Small intestine (tissue), 7 donors: Measurements from ENCODE around the gene ASMTL. TPM values are rescaled to one million over a fixed set of nuclear protein-coding genes. Genes with fewer than 3 reads are reported as not detected.
"Not testable (repeated sequence)": the region's sequence is repeated elsewhere in the genome, so short reads cannot be mapped to it uniquely, and the experiment has no call there.

ENCODE experiments used
- DNase-seq, 2 donors: peaks; one replicate each; pipeline versions ENCODE4 v3.0.0 to v3.0.0-alpha.2; 2013
- FAIRE-seq: peaks from 2 replicates; lab custom pipeline; 2012; peaks lifted over from hg19 to GRCh38; lab: Jason Lieb, UNC
- H3K27ac ChIP-seq, 3 donors: one replicate each; pipeline ENCODE4 v1.5.1; 2013; ENCODE audit warnings: low read length in 2 of 3, mild to moderate bottlenecking in 2 of 3, control low read depth in 1 of 3, inconsistent platforms in 1 of 3, low read depth in 1 of 3, moderate library complexity in 1 of 3
- H3K27me3 ChIP-seq, 3 donors: one replicate each; pipeline ENCODE4 v1.6.1; 2013; ENCODE audit warnings: low read length in 3 of 3, inconsistent platforms in 1 of 3; ENCODE audit not compliant: control insufficient read depth in 3 of 3, insufficient read depth in 3 of 3
- H3K36me3 ChIP-seq, 3 donors: one replicate each; pipeline ENCODE4 v1.6.1; 2013; ENCODE audit warnings: low read length in 3 of 3, inconsistent platforms in 1 of 3, low read depth in 1 of 3, mild to moderate bottlenecking in 1 of 3, moderate library complexity in 1 of 3; ENCODE audit not compliant: control insufficient read depth in 3 of 3, insufficient read depth in 2 of 3
- H3K4me1 ChIP-seq, 3 donors: one replicate each; pipeline ENCODE4 v1.6.1; 2013; ENCODE audit warnings: low read length in 2 of 3, inconsistent platforms in 1 of 3, low read depth in 1 of 3, mild to moderate bottlenecking in 1 of 3, moderate library complexity in 1 of 3; ENCODE audit not compliant: control insufficient read depth in 3 of 3, insufficient read depth in 2 of 3
- H3K4me3 ChIP-seq, 3 donors: one replicate each; pipeline ENCODE4 v1.5.1; 2013; ENCODE audit warnings: low read length in 3 of 3, control low read depth in 1 of 3, inconsistent platforms in 1 of 3, low read depth in 1 of 3, mild to moderate bottlenecking in 1 of 3, moderate library complexity in 1 of 3
- H3K9me3 ChIP-seq, 2 donors: one replicate each; pipeline ENCODE4 v1.6.1; 2013; ENCODE audit warnings: low read depth in 1 of 2, low read length in 1 of 2; ENCODE audit not compliant: control insufficient read depth in 2 of 2, insufficient read depth in 1 of 2
- WGBS, 3 donors: extraction: QIAGEN DNeasy Blood & Tissue Kit; methylation state at CpG; one replicate each; pipeline ENCODE4 v1.1.7; 2013; 5-methylcytosine and 5-hydroxymethylcytosine counted together
- polyA plus RNA-seq, 4 donors: library from polyadenylated mRNA; stranded (reverse) in 3 of 4; unstranded in 1 of 4; fragments of 200-250 nt in 3 of 4; fragments of 120-200 nt in 1 of 4; gene quantifications; one replicate each; pipeline versions ENCODE4 v1.2.1 to v1.2.3, GENCODE V29; 2013
- donor health status: healthy with polysubstance abuse.
- donor health status: control.
- donor health status: control.
- donor health status: Bipolar disorder and iron deficiency.
- donor health status: healthy.

ASMTL gene
- polyA plus RNA-seq, 4 donors, result 10.1 to 24.8 (median 17.3) TPM

DNA sequence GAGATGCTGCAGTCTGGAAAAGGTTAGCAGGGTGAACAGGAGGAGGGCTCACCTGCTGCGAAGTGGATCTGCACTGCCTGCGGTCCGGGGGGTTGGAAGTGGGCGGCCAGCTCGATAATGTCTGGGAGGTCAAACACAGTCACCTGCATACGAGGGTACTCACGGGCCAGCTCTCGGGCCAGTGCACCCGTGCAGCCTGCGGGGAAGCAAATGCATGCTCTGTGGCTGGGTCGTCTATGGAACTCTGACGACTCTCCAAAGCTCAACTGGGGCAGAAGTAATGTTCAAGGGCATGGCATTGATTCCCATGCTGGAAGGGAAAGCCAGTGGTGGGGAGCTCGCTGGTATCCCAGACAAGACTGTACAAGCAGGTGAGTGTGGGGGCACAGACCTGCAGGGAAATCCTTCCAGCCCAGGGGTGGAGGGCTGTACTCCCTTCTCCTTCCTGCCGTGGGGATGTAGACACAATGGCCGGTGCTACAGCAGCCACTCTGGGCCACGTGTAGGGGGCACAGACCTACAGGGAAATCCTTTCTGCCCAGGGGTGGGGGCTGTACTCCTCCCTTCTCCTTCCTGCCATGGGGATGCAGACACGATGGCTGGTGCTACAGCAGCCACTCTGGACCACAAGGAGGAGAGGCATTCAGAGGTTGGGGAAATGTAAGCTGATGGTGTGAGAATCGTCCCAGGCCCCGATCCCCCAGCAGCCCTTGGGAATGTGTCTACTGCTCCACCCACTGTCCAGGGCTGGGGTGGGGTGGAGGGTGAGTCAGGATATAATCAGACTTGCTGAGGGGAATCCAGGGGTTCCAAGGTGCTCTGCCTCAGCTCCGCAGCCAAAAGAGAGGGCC, 34.6 kb downstream of the ASMTL start:
- 93 to 96% (median 93%) methylated on average over 19 to 20 of the region's 20 CpGs for WGBS, 3 donors
- H3K36me3 ChIP-seq, result peaks cover 0 to 52% (median 4%) of the 10 kb centered on the region in 3 donors
- H3K4me1 ChIP-seq, result no peaks in the 10 kb centered on the region
- H3K27ac ChIP-seq, result no peak overlapping the region
- no peak for FAIRE-seq
- H3K9me3 ChIP-seq, result peaks cover 0 to 33% of the 10 kb centered on the region in 2 donors
- no peak for DNase-seq
- H3K4me3 ChIP-seq, result no peak overlapping the region
- no peaks in the 10 kb centered on the region for H3K27me3 ChIP-seq

- no peak overlapping the region for H3K27ac ChIP-seq
- H3K27me3 ChIP-seq, result no peaks in the 10 kb centered on the region
- no peak for FAIRE-seq
- H3K4me1 ChIP-seq, result no peaks in the 10 kb centered on the region
- H3K36me3 ChIP-seq, result peaks cover 0 to 56% (median 4%) of the 10 kb centered on the region in 3 donors
- no peak overlapping the region for H3K4me3 ChIP-seq
- 70 to 86% (median 77%) methylated on average over 14 of the region's 14 CpGs for WGBS, 3 donors
- no peak for DNase-seq
- peaks cover 0 to 24% of the 10 kb centered on the region in 2 donors for H3K9me3 ChIP-seq
These were observed 35.5 kb downstream of the ASMTL start for GRCh38 chrX:1416965-1417760.

DNA sequence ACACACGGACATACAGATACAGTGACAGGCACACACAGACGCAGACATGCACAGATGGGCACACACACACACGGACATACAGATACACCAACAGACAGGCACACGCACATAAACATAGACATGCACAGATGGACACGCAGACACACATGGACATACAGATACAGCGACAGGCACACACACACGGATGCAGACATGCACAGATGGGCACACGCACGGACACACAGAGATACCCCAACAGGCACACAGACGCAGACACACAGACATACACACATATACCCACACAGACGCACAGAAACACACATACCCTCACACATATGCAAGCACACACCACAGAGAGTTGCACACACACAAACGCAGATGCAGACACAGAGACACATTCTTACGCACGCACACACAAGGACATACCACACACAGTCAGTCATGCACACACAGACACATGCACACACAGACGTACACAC, 36.4 kb downstream of the ASMTL start:
- no peak for DNase-seq
- H3K36me3 ChIP-seq, result peaks cover 0 to 56% (median 4%) of the 10 kb centered on the region in 3 donors

DNA sequence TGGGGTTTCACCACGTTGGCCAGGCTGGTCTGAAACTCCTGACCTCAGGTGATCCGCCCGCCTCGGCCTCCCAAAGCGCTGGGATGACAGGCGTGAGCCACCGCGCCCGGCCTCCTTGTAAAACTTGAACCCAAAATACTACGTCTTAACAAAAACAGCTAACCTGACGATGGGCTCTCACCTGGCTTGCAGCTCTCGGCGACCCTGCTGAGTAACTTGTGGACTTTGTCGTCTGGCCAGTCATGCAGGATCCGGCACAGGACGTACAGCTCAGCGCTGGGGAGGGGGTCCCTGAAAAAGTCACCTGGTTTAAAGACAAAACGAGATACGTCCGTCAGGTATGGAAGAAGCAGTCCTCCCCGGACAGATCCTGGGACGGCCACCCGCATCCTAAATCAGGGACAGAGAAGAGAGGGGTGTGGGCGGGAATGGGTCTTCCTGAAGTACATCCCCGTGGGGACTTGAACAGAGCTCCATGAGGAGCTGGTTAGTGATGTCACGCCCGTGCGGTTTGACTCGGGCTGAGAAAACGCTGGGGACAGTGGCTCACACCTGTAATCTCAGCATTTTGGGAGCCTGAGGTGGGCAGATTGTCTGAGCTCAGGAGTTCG, 40.1 kb downstream of the ASMTL start:
- Histone ChIP-seq H3K27ac (no peak overlapping the region), H3K4me3 (no peak overlapping the region), H3K27me3 (no peaks in the 10 kb centered on the region), H3K9me3 (no peaks in the 10 kb centered on the region), H3K36me3 (peaks cover 0 to 50% (median 7%) of the 10 kb centered on the region in 3 donors), H3K4me1 (no peaks in the 10 kb centered on the region)
- 91 to 93% (median 91%) methylated on average over 28 to 31 of the region's 31 CpGs for WGBS, 3 donors
- FAIRE-seq, result no peak
- no peak for DNase-seq

More for the DNA sequence above, 36.4 kb downstream of the ASMTL start:
- 71 to 84% (median 74%) methylated on average over 15 of the region's 15 CpGs for WGBS, 3 donors
- Histone ChIP-seq H3K27me3 (no peaks in the 10 kb centered on the region), H3K27ac (no peak overlapping the region), H3K4me3 (no peak overlapping the region), H3K4me1 (no peaks in the 10 kb centered on the region), H3K9me3 (peaks cover 0 to 16% of the 10 kb centered on the region in 2 donors)
- no peak for FAIRE-seq

GRCh38 chrX:1411326-1411725, 41.4 kb downstream of the ASMTL start:
- Histone ChIP-seq H3K9me3 (no peaks in the 10 kb centered on the region), H3K4me1 (no peaks in the 10 kb centered on the region), H3K4me3 (no peak overlapping the region), H3K36me3 (peaks cover 0 to 44% (median 8%) of the 10 kb centered on the region in 3 donors), H3K27ac (no peak overlapping the region), H3K27me3 (no peaks in the 10 kb centered on the region)
- WGBS, 3 donors, result 84 to 90% (median 84%) methylated on average over 12 of the region's 12 CpGs
- DNase-seq (no peak), FAIRE-seq (no peak)

GRCh38 chrX:1407035-1407434, 45.7 kb downstream of the ASMTL start:
- peaks cover 9 to 34% (median 21%) of the 10 kb centered on the region in 3 donors for H3K36me3 ChIP-seq
- no peaks in the 10 kb centered on the region for H3K9me3 ChIP-seq
- H3K27me3 ChIP-seq, result no peaks in the 10 kb centered on the region
- DNase-seq, result no peak
- no peaks in the 10 kb centered on the region for H3K4me1 ChIP-seq
- no peak overlapping the region for H3K27ac ChIP-seq
- H3K4me3 ChIP-seq, result no peak overlapping the region
- FAIRE-seq, result no peak

- H3K4me1 ChIP-seq, H3K9me3 ChIP-seq, H3K27me3 ChIP-seq, H3K4me3 ChIP-seq, DNase-seq, FAIRE-seq, H3K27ac ChIP-seq: not testable (repeated sequence)
- 98 to 100% (median 98%) methylated on average over 2 of the region's 2 CpGs for WGBS, 3 donors
- peaks cover 9 to 37% (median 21%) of the 10 kb centered on the region in 3 donors for H3K36me3 ChIP-seq
These were observed 46.9 kb downstream of the ASMTL start for GRCh38 chrX:1405769-1406168.

GRCh38 chrX:1403867-1404266, 48.8 kb downstream of the ASMTL start:
- not testable (repeated sequence) for H3K27me3 ChIP-seq, H3K4me3 ChIP-seq, FAIRE-seq, H3K4me1 ChIP-seq, DNase-seq, H3K27ac ChIP-seq, H3K9me3 ChIP-seq
- 97 to 98% (median 98%) methylated on average over 3 of the region's 3 CpGs for WGBS, 3 donors
- H3K36me3 ChIP-seq, result peaks cover 9 to 42% (median 21%) of the 10 kb centered on the region in 3 donors
